Left cardiac atrium (tissue), 4 donors: ENCODE results near the gene FBF1. TPM values are rescaled to one million over a fixed set of nuclear protein-coding genes. Genes with fewer than 3 reads are reported as not detected.
A peak's percentile ranks its signal among the peaks of the same experiment; 100 is the strongest.

Experiments
- ATAC-seq, 2 donors: fragments of 200-7000 bp; cut with Tn5 transposase; one replicate each; pipeline ENCODE4 v1.9.1; 2020; ENCODE audit warnings: mild to moderate bottlenecking in 2 of 2, moderate library complexity in 2 of 2
- DNase-seq: peaks from one replicate; pipeline ENCODE4 v3.0.0-alpha.2; 2020
- intact Hi-C, 2 donors: fragments of 100-400 bp; cut with DNase I; formaldehyde crosslinking; loops; one replicate each; pipeline versions ENCODE4 v1.14.1 to v1.15.1; 2022 to 2023
- total RNA-seq, 2 donors: library from RNA; stranded (reverse); fragmentation: NEBNext Ultra II Directional; extraction: Animal tissue kit (Norgen Biotek cat#: 25700); gene quantifications; one replicate each; pipeline ENCODE4 v1.2.1, GENCODE V29; 2021
- donor health status: DM: no; HTN: yes; CAD: no.
- donor health status: DM: no; HTN: yes; CAD: no; lungs with severe emphysema.
- donor health status: DM: yes; HTN: yes; CAD: no.
- donor health status: Dilated cardiomyopathy.

Gene FBF1
- total RNA-seq, 2 donors from 2014 or later, result 3.0 to 4.7 TPM

GRCh38 chr17:75965468-75965867 lies 24.6 kb upstream of the FBF1 start:
- intact Hi-C loops, result no loop called here
- DNase-seq (no peak), ATAC-seq (no peak)

- no peak for ATAC-seq
- DNase-seq, result no peak
- intact Hi-C loops, result no loop called here
Observed at GRCh38 chr17:75959839-75960511, 19.1 kb upstream of the FBF1 start.

- ATAC-seq, result peak; percentile 37 to 50
- intact Hi-C loops, result no loop called here
- no peak for DNase-seq
Observed at GRCh38 chr17:75959051-75959838, 18.4 kb upstream of the FBF1 start.

GRCh38 chr17:75950855-75951554 lies 10.2 kb upstream of the FBF1 start:
- ATAC-seq (no peak), DNase-seq (no peak)
- intact Hi-C loops, result no loop called here

GRCh38 chr17:75950421-75950820 lies 9.6 kb upstream of the FBF1 start:
- DNase-seq (no peak), ATAC-seq (no peak)
- intact Hi-C loops, result no loop called here

GRCh38 chr17:75945211-75945610 lies 4.4 kb upstream of the FBF1 start:
- intact Hi-C loops, result no loop called here
- no peak for DNase-seq
- no peak for ATAC-seq

GRCh38 chr17:75943491-75943890 lies 2.6 kb upstream of the FBF1 start:
- ATAC-seq, result no peak
- intact Hi-C loops, result loop anchor here in 1 of 2 donors (5.0 kb wide), 1 partner anchor 34 kb away; the partner anchor contains the start of genes ACOX1 and TEN1
- no peak for DNase-seq

- DNase-seq, result no peak
- intact Hi-C loops, result loop anchor here in 1 of 2 donors (5.0 kb wide), 1 partner anchor 35 kb away; the partner anchor contains the start of genes ACOX1 and TEN1
- no peak for ATAC-seq
Observed at GRCh38 chr17:75942473-75942872, 1.6 kb upstream of the FBF1 start.

GRCh38 chr17:75941442-75941819 lies 589 bp upstream of the FBF1 start:
- intact Hi-C loops, result loop anchor here in 1 of 2 donors (5.0 kb wide), 1 partner anchor 36 kb away; the partner anchor contains the start of genes ACOX1 and TEN1
- ATAC-seq, result no peak
- DNase-seq, result no peak

GRCh38 chr17:75937652-75938051 lies 3.2 kb downstream of the FBF1 start:
- ATAC-seq (no peak), DNase-seq (no peak)
- intact Hi-C loops, result no loop called here

- no peak for DNase-seq
- intact Hi-C loops, result no loop called here
- no peak for ATAC-seq
Observed at GRCh38 chr17:75933808-75934207, 7.0 kb downstream of the FBF1 start.

GRCh38 chr17:75932852-75933251 lies 8.0 kb downstream of the FBF1 start:
- intact Hi-C loops, result no loop called here
- DNase-seq (no peak), ATAC-seq (no peak)

- no peak for DNase-seq
- intact Hi-C loops, result no loop called here
- no peak for ATAC-seq
Observed at GRCh38 chr17:75931062-75931461, 9.8 kb downstream of the FBF1 start.

- intact Hi-C loops, result no loop called here
- ATAC-seq (peak in 1 of 2 donors; percentile 16), DNase-seq (no peak)
Observed at GRCh38 chr17:75927286-75927922, 13.4 kb downstream of the FBF1 start.

- DNase-seq, result no peak
- ATAC-seq, result no peak
- intact Hi-C loops, result no loop called here
Observed at GRCh38 chr17:75926456-75926855, 14.4 kb downstream of the FBF1 start.

GRCh38 chr17:75925912-75926311 lies 14.9 kb downstream of the FBF1 start:
- no peak for ATAC-seq
- DNase-seq, result no peak
- intact Hi-C loops, result no loop called here

- no peak for ATAC-seq
- intact Hi-C loops, result no loop called here
- no peak for DNase-seq
Observed at GRCh38 chr17:75925103-75925502, 15.7 kb downstream of the FBF1 start.

- ATAC-seq (peak in 1 of 2 donors; percentile 58), DNase-seq (no peak)
- intact Hi-C loops, result no loop called here
Observed at GRCh38 chr17:75922963-75923874, 17.6 kb downstream of the FBF1 start.
